GM21423 (cell line): Measurements from ENCODE around the gene STAT3.

Source experiments
- ATAC-seq: cut with Tn5 transposase; IDR thresholded peaks from one replicate; pipeline ENCODE4 v1.9.1; 2021; ENCODE audit warnings: mild to moderate bottlenecking, moderate library complexity; ENCODE audit not compliant: unreplicated experiment

Gene STAT3

DNA sequence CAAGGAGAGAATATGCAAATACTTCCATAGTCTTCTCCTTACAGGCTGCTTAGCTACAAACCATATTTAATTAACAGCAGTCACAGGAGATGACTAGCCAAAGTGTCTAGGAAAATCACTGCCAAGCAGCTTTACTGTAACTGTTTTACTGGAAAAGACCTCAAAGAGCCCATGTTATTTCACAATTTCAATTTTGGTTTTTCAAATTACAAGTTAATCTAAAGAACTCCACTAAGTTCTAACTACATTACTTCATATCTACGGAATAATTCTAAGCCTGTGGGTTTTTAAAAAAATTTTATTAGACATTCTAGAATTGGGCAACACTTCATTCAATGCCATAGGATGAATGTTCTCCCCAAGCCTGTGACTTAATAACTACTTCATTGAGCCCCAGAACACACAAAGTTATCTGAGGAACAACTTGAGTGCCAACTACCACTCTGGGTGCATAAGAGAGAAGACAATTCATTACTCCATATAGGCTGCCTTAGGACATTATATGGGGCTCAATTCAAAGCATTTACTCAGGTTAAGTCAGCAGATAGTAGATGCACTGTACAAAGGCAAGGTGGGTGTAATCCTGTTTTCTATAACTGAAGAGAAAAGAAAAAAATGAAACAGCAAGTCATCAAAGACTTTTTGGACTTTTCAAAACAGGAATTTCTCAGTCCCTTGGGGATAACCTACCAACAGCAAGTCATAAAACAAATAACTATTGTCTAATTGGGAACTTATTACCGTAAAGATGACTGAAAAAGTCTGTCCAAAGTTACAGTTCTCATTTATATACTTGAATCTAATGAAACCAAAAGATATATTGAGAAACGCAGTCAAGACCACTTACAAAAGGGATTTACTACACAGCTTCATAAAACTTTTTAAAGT is 33.0 kb downstream of the STAT3 start:
- no peak for ATAC-seq

DNA sequence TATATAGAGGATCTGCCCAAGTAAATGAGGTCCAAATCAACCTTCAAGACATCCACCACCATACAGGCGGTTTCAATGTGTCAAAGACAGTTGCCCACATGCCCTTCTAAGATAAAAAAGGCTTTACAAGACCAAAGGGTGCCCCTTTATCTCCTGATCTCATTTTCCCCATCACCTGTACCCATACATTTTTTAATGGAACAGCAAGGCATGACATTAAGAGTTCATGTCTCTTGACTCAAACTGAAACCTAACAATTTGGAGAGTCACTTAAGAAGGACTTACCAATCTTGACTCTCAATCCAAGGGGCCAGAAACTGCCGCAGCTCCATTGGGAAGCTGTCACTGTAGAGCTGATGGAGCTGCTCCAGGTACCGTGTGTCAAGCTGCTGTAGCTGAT is 40.1 kb downstream of the STAT3 start:
- ATAC-seq: no peak

DNA sequence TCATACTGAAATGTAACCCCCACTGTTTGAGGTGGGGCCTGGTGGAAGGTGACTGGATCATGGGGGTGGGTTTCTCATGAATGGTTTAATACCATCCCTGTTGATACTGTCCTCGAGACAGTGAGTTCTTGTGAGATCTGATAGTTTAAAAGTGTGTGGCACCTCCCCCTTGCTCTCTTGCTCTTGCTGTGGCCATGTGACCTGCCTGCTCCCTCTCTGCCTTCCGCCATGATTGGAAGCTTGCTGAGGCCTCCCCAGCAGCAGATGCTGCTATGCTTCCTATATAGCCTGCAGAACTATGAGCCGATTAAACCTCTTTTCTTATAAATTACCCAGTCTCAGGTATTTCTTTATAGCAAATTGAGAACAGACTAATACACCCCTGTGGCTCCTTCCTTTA is 40.6 kb downstream of the STAT3 start:
- no peak for ATAC-seq

DNA sequence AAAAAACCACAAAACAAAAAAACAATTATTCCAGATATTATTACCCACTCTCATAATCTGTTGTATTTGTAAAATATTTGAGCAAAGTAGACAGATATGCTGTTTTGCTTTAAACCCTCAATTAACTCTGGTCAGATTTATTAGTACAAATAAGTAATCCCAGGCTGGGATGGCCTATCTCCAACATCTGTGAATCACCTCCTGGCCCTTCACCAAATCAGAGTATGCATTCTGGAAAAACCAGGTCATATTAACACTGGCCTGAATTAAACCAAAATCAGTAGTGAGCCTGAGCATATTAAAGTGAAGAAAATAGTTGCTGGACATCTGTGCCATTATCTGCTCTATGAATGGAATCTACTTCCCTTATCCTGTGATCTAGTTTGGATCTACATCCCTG is 41.0 kb downstream of the STAT3 start:
- ATAC-seq: no peak

DNA sequence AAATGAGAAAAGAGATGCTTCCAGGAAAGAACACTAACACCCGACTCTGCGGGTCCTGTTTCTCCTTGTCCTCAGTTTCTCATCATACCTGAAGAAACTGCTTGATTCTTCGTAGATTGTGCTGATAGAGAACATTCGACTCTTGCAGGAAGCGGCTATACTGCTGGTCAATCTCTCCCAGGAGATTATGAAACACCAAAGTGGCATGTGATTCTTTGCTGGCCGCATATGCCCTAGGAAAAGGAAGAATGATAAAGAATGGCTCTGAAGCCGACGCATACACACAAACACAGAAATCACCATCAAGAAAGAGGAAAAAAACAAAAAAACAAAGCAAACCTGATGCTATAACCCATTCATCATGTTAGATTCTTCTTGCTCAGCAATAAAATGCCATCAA is 41.8 kb downstream of the STAT3 start:
- ATAC-seq: no peak

DNA sequence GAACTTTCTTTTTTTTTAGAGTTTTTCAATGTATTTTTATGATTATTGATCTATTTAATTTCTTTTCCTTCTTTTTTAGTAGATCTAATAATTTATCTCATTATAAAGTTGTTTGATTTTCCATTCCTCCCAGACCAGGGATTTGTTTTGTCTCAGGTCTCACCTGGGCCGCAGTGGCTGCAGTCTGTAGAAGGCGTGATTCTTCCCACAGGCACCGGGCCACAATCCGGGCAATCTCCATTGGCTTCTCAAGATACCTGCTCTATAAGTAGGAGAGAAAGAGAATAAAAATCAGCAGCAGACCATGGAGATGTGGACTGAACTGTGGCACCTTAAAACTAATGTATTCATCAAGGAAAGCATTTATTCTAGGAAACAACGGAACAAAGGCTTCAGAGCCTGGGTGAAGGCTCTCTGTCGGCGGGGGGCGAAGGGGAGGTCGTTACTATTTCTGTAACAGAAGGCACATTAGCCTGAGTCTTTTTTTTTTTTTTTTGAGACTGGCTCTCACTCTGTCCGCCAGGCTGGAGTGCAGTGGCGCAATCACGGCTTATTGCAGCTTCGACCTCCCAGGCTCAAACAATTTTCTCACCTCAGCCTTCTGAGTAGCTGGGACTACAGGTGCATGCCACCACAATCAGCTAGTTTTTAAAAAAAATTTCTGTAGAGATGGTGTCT is 42.7 kb downstream of the STAT3 start:
- ATAC-seq: no peak

DNA sequence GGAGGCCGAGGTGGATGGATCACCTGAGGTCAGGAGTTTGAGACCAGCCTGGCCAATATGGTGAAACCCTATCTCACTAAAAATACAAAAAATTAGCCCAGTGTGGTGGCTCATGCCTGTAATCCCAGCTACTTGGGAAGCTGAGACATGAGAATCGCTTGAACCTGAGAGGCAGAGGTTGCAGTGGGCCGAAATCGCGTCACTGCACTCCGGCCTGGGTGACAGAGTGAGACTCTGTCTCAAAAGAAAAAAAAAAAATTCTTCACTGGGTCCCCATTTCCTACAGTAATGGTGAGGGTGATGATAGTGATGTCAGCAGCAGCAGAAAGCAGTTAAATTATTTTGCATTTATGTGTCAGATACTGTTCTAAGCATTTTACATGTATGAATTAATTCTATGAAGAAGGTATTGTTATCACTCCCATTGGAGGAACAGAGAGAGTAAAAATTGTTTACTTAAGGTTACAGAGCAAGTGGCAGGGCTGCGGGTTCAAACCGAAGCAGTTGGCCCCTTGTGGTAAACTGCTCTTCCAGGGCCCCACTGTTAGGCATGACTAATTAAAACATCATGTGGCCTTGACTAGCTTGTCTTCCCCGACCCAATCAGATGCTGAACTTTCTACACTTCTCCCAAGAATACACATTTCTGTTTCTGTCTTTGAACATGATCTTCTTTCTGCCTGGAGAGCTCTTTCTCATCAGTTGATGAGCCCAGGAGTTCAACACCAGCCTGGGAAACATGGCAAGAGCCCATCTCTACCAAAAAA is 45.8 kb downstream of the STAT3 start:
- no peak for ATAC-seq

DNA sequence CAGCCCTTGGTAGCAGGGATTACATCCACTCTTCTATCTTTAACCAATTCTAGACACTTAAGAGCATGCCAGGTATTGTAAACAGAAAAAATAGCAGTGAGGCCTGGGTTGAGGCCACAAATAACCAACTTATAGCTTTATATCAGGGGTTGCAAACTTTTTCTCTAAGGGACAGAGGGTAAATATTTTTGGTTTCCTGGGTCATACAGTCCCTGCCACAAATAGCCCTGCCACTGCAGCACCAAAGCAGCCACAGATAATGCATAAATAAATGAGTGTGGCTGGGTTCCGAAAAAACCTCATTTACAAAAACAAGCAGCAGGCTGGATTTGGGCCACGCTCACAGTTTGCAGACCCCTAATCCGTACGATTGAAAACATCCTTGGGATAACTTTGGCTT is 46.7 kb downstream of the STAT3 start:
- no peak for ATAC-seq

DNA sequence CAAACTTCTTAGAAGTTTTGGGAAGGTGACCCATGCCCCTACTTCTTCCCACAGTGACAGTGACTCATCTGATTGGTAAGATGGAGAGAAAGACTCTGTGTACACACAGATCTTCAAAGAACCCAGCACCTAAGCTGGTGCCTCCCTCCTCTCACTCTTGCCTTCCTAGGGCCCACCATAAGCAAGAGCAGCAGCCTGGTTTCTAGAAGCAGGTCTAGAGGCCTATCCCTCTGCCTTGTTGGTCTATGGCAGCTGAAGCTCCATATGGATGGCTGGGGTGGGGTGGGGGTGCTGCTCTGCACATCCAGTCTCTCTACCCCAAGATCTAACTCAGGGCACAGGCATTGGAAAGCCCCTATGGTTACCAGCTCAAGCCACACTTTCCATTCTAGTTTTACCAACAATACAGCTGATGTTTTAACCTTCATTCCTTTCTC is 47.5 kb downstream of the STAT3 start:
- ATAC-seq: no peak

DNA sequence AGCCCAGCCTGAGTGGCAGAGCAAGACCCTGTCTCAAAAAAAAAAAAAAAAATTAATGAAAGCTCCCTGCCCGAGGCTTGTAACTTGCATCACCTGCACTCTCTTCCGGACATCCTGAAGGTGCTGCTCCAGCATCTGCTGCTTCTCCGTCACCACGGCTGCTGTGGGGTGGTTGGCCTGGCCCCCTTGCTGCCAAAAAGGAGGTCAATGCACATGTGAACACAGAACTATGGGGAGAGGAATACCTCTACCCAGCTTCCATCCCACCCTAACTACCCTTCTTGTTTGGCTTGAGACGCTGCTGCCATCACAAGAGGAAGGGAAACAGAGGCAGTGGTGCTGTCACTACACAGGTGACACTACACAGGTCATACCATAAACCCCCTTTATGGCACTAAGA is 49.0 kb downstream of the STAT3 start:
- ATAC-seq: no peak

DNA sequence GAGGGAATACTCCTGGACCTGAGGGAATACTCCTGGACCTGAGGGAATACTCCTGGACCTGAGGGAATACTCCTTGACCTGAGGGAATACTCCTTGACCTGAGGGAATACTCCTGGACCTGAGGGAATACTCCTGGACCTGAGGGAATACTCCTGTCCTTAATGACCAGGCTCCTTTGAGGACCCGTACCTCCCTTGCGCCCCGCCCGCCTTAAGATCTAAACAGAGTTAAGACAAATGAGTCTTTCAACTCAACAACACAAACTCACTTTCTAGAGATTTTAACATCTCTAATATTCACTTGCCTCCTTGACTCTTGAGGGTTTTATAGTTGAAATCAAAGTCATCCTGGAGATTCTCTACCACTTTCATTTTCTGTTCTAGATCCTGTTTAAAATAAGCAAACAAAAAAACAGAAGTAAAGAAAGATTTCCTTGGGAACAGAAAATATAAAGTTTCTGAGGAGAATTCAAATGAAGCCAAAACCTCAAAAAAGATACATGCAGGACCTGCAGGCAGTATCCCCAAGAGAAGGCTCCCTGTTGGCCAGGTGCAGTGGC is 49.7 kb downstream of the STAT3 start:
- no peak for ATAC-seq

DNA sequence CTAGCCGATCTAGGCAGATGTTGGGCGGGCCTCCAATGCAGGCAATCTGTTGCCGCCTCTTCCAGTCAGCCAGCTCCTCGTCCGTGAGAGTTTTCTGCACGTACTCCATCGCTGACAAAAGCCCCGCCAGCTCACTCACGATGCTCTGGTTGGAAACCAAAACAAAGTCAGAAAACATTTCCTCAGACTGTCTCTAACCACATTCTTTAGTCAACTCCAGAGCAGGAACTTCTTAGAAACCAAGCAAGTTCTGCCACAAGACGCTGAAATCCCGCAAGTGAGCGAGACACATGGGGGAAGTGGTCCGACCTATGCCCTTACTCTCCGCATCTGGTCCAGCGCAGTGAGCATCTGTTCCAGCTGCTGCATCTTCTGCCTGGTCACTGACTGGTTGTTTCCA is 50.8 kb downstream of the STAT3 start:
- no peak for ATAC-seq

DNA sequence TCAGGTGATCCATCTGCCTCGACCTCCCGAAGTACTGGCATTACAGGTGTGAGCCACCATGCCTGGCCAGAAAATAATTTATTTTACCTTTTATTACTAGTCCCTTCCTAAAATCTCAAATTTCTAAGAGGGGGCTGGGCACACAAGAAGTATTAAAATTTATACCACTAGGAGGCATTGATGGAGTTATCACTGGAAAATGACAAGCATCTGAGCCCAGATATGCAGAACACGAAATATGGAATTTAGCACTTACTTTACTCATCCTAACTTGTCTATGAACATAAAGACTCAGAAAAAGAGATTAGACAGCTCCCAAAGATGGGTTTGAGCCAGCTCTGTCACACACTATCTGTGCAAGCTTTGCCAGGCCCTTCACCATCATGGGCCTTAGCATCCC is 53.6 kb downstream of the STAT3 start:
- no peak for ATAC-seq

DNA sequence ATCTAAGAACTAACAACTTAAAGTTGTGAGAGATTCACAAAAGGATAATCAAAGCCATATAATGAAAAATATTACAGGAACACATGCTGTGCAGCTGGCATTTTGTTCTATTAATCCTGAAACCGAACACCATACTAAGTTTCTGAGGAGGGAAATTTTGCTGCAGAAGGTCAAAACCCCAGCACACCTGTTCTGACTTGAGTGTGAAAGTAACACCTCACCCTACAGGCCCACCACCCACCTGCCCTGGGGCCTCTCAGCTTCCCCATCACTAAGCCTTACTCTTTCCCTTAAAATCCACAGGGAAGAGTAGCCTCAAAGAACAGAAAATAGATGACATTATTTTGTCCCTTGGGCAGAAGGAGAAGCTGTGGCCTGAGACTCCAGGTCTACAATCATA is 55.2 kb downstream of the STAT3 start:
- no peak for ATAC-seq

DNA sequence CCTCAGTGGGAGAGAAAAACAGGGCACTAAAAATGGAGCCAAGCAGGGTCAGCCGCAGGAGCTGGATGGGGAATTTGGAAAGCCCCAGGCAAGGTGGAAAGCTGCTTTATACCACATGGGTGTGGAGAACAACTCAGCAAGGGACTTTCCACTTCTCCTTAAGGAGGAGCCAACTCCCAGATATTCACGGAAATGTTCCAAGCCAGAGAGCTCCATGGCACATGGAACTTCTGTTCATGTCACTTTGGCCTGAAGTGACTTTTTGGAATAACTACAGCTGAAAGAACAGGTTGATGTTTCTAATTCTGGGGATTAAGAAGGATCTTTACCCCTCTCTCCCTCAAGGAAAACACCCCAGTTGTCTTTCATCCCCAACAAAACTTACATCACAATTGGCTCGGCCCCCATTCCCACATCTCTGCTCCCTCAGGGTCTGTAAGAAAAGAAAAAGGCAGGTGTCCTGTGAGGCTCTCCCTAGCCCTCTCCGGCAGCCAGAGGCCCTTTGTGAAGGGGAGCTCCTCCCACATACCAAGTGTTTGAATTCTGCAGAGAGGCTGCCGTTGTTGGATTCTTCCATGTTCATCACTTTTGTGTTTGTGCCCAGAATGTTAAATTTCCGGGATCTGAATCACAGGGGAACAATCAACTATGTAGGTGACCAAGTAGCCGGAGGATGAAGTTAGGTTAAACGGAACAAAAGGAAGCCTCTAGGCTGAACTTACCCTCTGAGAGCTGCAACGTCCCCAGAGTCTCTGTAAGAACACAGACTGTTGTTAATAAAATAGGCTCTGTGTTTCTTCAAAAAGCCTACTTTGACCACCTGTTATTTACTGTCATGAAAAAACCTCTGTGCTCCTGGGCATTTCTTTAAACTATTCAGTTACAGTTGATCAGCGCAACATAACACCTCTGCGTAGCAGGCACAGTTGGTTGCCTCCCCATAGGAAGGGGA is 58.9 kb downstream of the STAT3 start:
- no peak for ATAC-seq

DNA sequence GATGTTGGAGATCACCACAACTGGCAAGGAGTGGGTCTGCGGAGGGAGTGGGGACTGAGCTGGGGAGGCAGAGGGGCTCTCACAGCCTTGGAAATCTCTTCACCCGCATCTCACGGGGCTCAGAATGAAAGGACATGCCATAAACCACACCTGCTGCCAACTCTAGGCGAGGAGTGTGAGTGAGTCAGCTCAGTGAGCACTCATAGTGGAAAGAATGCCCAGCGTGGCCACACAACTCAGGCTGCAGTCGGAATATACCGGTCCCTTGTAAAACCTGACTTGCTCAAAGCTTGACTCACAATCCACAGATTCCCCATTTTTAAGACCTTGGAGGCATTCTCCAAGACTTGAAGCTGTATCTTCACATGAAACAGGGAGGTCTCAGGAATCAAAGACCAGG is 63.2 kb downstream of the STAT3 start:
- no peak for ATAC-seq

DNA sequence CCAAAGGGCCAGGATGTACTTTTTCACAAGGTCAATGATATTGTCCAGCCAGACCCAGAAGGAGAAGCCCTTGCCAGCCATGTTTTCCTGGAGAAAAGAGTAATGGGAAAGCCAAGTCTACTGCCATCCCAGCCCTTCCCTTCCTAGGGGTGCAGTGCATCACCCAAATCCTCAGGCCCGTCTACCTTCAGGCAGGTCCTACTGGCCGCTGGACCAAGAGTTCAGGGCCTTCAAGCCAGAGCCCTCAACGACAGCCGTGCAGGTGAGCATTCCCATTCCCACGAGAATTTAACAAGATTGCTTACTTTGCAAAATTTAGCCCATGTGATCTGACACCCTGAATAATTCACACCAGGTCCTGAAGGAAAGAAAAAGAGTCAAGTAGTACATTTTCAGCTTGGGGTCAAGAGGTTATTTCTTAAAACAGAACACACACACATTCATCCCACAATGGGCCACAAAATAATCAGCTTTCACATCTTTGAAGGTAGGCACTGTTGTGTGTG is 64.9 kb downstream of the STAT3 start:
- ATAC-seq: no peak

DNA sequence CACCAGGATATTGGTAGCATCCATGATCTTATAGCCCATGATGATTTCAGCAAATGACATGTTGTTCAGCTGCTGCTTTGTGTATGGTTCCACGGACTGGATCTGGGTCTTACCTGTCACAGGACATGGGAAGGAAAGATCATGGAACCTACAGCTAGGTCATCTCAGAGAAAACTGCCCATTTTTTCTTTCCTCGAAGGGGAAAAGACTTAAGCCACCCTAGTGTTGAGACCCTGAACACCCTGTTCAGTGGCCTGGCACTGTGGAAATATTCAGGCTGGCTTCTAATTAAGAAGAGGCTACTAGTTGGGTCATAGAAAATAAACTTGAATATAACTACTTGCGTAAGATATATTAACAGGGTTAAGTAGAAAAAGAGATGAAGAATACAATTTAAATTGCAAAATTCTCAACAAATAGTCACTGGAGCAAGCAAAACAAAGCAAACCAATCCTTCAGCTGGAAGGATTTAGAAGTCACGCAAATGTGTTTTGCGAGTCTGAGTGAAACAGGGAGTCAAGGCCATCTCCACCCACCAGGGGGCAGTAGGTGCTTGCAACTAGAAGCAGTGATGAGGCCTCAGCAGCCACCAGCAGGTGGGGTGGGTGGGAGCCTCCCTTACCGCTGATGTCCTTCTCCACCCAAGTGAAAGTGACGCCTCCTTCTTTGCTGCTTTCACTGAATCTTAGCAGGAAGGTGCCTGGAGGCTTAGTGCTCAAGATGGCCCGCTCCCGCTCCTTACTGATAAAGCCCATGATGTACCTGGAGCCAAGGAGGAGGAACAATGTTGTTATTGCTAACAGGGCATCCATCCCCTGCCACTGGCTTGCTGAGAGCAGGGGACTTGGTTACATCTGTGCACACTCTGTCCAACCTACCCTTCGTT is 65.6 kb downstream of the STAT3 start:
- ATAC-seq: peak; percentile 70

DNA sequence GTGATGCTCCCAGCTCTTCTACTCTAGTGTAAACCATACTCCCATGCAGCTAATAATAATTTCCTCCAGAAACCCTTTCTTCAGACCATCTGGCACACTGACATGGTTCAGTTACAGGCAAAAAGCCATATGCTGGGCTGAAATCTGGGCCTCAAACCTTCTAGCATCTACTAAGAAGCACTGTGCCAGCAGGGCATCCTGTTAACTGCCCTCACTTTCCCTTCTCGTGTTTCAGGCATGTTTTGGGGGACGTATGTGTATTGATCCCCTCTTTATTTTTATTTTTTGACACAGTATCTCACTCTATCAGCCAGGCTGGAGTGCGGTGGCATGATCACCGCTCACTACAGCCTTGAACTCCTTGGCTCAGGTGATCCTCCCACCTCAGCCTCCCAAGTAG is 66.7 kb downstream of the STAT3 start:
- ATAC-seq: no peak
